Panc1 (cell line): ENCODE data around the gene PDHB.

Source experiments
- CTCF ChIP-seq: fragments of 450-650 bp; IDR thresholded peaks from 2 replicates; pipeline ENCODE4 v1.5.1; 2017; ENCODE audit warnings: mild to moderate bottlenecking
- REST ChIP-seq, 2 experiments: IDR thresholded peaks; 2 replicates each; pipeline ENCODE4 v1.6.1; 2011 to 2012; ENCODE audit warnings: low read depth in 2 of 2, control low read depth in 1 of 2, low read length in 1 of 2, mild to moderate bottlenecking in 1 of 2, moderate library complexity in 1 of 2; ENCODE audit not compliant: insufficient read depth in 1 of 2
- SIN3A ChIP-seq: IDR thresholded peaks from 2 replicates; pipeline ENCODE4 v1.6.1; 2012; ENCODE audit warnings: low read depth, mild to moderate bottlenecking, low read length, moderate library complexity, borderline replicate concordance; ENCODE audit not compliant: insufficient read depth

GRCh38 chr3:58419780-58420507 is 13.7 kb downstream of the PDHB start:
- TF ChIP-seq CTCF (no peak), SIN3A (no peak), REST (IDR thresholded peaks at IDR 0.05; ENCODE audit: insufficient read depth in 1 of 2, low read depth in 2 of 2, low read length in 1 of 2) (no peak)
